HG02852 (cell line): ENCODE results near the gene FOXN3.

Source experiments
- ATAC-seq: cut with Tn5 transposase; IDR thresholded peaks from one replicate; pipeline ENCODE4 v1.9.1; 2021; ENCODE audit warnings: mild to moderate bottlenecking, moderate library complexity; ENCODE audit not compliant: unreplicated experiment

FOXN3 gene

DNA sequence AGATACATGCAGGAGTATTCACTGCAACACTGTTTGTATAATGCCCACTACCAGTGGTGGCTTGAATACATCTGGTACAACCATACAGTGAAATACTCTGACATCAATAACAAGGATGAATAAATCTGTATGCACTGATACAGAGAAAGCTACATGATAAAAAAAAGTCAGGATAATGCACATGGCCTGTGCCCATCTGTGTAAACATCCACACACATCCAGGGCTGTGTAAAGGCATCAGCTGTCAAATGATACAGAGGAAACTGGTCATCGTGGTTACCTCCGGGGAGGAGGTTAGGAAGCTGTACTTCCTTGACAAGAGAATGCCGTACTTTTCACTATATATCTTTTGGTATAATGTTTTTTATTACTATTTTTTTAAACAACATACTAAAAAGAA lies 176.6 kb downstream of the FOXN3 start:
- no peak for ATAC-seq

DNA sequence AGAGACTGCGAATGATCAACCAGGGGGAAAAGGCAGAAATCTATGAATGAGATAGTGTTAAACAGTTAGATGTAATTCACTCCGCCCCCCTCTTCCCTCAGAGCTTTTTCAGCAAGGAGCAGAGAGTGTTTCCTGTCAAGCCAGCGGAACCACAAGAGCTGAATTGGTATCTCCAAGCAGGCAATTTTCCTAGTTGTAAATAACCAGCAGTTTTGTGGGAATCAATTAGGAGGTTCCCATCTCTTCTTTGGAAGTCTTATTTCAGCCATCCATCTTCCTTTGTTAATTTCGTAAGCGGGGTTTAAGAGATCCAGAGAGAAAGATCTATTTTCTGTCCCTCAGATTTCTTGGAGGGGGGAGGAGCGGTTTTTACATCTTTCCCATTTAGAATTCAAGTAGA lies 178.0 kb downstream of the FOXN3 start:
- ATAC-seq: no peak

DNA sequence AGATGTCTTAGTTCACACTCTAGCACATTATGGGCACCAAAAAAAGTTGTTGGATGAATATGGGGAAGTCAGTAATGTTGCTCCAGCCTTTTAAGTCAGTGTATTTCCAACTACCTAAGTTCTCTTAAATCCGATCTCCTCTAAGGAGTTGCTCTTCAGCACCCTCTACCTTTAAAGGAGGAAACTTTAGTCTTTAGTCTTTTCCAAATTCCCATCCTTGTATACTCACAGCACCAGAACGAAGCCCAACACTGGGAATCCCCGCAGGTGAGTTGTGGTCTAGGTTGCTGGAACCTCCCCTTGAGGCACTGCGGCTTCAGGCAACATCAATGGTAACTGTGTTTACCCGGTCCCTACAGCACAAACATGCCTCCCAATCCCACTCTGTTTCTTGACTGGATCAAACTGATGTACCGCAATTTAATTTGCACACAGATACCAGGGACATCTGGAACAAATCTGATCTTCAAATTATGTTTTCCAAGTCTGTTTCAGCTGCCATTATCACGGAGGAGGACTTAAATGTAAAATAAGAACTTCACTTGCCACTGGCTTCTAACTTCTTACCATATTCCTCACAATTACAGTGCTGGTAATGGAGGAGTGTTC lies 179.0 kb downstream of the FOXN3 start:
- ATAC-seq: no peak

DNA sequence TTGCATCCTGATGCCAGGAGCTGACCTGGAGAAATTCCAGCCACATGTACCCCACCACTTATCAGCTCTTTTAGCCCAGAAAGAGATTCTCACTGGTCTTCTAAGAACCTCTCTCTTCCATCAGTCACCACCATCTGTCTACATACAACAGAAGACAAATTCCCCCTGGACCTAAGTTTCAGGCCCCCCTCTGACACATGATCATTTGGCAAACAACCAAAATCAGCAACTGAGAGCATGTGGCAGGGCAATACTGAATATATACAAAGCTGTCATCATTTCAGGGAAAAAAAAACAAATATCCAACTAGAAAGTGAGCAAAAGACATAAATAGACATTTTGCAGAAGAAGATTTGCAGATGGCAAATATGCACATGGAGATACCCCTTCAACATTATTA lies 180.2 kb downstream of the FOXN3 start:
- no peak for ATAC-seq

DNA sequence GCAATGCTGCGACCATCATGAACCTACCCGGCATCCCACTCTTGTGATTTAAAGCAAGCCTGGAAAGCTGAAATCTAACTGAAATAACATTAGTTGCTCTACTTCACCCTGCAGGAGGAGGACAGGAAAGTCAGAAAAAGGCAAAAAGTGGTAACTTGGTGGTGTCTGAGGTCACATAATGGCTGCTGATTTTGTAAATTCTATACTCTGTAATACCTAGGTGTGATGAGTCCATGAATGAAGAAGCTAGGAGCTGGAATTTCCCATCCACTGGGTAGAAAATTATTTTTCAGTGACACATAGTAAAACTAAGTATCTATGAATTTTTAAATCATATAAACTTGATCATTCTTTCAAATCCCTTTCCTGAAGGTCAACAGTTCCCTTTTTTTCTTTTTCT lies 183.8 kb downstream of the FOXN3 start:
- no peak for ATAC-seq

DNA sequence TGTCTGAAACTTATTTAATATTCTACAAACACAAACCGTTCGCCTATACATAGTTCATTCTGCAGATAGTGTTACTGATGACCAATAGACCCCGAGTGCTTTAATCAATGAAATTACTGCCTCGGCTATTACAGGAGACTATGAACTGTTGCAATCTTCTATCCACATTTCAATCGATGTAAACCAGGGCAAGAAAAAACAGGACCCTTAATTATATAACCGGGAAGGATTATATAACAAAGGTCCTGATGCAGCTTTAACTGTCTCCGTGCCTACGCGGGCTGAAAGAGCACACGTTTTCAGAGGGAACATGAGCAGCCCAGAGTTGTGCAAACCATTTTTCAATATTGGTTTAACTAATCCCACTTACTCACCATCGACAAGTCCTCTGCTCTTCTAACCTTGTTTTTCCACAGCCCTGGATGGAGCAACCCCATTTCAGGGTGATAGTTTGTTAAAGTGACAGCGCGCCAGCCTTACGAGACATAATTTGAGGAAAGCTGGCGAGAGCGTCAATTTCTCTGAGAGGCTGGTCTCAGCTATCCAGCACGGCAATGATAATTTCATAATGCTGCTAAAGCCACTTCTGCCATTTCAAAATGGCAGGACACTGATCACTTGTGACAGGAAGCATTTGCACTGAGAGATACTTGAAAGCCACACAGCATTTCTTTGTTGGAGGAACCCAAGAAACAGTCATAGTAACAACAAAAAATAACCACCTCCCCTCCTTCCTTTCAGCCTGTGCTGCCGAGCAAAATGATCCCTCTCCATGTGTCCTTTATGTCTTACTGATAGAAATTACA lies 184.6 kb downstream of the FOXN3 start:
- no peak for ATAC-seq

DNA sequence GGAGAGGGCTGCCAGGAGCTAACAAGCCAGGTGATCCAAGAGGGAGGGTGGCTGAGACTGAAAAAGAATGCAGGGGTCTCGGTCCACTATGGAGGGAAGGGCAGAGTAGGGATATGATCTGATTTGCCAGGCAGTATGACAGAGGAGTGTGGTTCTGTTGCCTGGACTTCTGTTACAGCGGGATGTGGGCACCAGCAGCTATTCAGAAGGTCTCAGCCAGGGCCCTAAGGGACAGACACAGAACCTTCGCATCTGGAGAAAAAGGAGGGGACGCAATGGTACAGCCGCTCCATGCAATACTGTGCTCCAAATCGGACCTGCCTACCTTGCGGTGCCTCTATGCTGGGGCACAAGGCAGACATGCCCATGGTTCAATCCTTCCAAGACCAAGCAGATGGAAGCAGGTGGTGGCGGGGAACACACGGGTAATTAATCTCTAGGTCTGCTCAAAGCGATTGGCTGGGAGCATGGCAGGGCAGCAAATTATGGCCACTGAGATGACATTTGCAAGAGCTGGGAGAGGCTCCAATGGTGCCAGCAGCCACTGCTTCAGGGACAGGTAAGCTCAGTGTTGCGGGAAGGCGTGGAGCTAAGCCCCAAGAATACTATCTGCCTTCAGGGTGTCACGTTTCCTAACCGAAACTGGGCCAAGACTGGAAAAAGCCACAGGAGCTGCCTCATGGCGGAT lies 185.5 kb downstream of the FOXN3 start:
- no peak for ATAC-seq

DNA sequence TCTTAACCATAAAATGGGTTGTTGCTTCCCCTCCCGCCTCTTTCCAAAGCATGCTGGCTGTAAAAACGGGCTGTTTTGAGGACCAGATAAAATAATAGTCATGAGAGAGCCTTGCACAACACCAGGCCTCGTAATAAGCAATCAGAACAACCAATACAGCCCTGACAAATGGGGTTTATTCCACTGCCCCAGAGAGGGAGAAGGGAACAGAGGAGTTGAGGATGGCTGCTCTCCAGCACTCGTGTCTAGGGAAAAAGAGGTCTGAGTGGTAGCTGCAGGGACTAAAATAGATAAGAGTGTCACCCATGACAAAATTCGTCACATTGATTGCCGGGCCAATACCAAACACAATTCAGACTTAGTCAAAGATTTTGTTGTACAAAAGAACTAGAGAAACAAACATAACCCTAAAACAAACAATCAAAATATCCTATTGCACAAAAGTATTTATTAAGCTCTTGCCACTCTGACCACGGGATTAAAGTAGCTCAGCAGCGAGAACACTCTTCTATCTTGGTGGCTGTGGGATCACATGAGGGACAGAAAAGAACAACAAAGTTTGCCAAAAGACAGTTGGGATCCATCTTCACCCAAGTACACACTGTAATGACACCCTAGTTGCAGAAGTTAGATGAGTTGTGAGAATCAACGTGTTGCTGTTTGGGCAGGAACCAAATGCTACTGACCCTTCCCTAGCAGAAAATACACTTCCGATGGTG lies 188.0 kb downstream of the FOXN3 start:
- no peak for ATAC-seq

DNA sequence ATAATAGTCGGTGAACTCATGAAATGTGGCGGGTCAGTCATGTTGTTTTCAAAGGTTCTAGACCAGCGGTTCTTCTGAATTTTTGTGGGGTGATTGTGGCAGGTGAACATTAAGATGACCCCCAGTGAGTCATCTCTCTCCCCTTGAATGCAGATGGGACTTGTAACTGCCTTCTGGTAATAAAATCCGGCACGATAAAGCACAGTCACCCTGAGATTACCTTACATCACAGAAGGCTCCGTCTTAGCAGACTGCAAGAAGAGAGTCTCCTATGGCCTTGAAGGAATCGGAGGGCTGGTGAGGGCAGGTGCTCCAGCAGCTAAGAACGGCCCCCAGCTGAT lies 189.6 kb downstream of the FOXN3 start:
- ATAC-seq: no peak

DNA sequence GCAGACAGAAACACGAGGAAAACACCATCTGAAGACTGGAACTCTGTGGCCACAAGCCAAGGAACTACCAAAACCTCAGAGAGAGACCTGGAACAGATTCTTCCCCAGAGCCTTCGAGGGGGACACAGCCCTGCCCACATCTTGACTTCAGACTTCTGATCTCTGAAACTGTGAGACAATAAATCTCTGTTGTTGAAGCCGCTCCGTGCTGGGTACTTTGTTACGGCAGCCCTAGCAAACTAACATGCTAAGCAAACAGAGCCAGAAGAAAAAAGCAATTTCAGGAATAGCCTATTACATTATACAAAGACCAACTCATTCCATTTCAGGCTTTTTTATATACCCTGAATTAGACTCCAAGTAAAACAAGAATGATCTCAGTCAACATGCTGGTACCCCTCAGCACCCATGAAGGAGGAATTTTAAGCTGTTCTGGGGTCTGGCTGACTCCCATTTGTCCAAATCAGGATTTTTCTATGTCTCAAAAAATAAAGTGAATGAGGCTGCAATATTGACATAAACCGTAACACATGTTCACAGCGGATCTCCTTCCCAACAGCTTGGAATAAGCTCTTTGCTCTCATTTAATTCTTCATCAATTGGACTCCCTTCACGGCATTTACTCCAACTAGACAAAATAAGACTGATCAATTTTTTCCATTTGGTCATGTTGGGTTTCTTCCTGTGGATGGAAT lies 190.1 kb downstream of the FOXN3 start:
- ATAC-seq: no peak

DNA sequence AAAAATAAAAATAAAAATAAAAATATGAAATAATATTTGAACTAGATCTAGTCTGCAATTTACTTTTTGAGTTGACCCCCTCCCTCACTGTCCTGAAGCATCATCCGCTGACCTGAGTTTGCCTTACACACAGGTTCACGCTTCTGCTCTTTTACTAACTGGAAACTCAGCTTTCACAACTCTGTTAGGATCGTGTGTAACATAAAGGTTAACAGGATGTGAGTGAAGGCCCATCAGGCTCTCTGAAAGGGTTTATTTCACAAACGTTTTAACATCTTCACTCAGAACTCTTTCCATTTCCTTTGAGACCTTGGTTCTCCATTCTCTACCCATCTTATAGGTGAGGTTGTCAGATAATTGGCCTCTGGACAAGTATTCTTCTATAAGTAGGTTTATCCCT lies 191.4 kb downstream of the FOXN3 start:
- ATAC-seq: no peak

DNA sequence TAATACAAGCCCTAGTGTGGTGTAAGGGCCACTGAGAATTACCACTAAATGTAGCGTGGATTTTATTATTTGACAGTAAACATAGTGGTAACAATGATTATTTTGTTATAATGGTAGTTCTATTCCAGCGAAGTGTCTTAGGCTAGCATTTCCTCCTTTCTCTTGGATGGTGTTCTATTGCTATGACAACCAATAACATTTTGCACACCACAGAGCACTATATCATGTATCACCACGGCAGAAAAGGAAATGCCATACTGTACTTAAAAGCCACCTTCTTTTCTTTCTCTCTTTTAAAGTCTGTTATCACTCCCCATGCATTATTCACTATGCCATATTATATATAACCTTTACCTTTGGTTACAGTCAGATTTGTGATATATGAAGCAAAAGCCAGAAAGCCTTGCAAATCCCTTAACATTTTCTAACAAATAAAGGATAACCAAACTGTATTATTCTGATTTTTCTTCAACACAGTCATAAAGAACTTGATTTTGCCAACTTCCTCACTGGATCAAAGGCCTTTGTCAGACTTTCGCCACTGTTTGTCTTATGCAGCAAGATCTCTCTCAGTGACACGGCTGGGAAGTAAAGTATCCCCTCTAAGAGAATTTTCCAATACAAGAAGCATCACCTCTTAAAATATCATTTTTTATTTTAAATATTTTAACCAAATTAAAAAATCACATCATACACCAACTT lies 195.8 kb downstream of the FOXN3 start:
- ATAC-seq: no peak

DNA sequence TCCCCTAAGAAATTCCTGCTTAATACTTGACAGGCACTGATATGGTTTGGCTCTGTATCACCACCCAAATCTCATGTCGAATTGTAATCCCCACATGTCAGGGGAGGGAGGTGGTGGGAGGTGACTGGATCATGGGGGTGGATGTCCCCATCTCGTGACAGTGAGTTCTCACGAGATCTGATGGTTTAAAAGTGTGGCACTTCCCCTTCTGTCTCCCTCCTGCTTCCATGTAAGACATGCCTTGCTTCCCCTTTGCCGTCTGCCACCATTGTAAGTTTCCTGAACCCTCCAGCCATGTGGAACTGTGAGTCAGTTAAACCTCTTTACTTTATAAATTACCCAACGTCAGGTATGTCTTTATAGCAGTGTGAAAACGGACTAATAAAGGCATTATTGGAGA lies 198.0 kb downstream of the FOXN3 start:
- no peak for ATAC-seq

DNA sequence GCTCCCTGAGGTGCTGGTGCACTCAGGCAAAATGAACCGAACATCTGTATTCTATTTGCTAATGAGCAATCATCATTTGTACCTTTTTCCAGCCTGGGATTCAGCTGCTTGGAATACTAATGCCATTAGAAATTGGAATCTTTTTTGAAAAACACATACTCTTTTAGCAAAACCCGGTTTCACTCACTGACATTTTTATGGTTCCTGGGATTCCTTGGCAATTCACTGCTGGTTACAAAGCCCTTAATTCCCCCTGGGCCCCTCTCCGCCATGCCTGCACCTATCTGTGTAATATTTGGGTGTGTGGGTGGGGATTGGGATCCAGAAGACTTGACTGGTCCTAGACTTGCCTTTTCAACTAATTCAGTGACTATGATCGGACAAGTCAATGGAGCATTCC lies 199.1 kb downstream of the FOXN3 start:
- no peak for ATAC-seq

DNA sequence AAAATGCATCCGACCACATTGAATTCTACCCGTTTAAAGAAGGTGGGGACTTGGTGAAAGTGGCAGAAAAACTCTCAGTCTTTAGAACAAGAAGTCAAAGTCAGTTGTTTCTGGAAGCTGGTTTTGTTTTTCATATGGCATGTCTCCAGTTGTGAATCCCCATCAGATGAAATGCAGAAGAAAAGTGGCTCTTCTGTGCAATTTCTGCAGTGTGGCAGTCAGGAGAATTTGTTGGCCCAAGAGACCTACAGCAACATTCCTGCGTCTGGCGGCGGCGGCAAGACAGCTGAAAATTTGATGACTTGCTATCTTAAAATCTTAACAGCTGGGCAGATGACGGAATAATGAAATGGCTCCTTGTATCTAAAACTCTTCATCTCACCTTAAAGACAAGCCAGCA lies 201.5 kb downstream of the FOXN3 start:
- ATAC-seq: no peak

DNA sequence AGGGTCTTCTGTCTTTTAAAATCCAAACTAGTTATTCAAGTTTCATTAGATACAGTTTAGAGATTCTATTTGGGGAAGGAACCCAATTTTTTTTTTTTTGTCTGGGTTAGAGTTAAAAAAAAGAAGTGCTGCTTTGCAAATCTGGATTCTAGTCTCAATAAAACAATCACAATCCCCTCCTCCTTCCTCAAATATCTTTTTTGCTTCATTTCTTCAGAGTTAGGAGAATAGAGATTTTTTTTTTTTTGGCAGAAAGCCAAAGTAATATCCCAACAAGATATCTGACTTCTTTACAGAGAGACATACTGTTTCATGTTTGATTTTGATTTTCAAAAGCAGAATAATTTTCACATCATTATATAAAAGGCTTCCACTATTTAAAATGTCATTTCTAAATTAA lies 201.9 kb downstream of the FOXN3 start:
- ATAC-seq: no peak

DNA sequence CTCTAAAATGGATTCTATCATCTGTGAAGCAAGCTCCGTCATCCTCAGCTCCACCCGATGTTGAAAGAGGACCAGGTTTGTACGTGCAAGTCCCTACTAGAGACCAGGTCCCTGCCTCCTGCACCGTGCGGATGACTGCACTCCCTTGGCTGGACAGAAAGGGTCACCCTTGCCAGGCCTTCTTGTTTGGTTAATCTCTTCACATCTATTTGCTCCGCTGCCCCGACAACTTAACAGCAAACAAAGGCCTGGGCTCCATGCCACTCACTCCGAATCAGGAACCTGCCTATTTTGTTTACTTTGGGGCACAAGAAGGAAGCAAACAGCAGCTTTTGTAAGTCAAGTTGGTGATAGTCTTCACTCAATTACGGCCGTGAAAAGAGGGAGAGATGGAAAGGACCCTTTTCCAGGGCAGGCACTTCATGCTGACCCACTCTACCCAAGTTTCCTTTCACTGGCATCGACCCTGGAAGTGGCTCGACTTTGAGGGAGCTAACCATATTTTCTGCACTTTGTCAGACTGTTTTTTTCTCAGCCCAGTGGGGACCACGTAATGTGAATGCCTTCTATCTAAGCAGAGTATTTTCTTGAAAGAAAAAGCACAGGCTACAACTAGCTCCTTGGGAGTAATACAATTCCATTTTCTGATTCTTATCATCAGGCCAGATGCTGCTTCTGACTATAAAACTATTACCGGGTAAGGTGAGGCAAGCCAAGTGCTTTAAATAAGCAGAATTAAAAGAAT lies 202.6 kb downstream of the FOXN3 start:
- ATAC-seq: no peak

DNA sequence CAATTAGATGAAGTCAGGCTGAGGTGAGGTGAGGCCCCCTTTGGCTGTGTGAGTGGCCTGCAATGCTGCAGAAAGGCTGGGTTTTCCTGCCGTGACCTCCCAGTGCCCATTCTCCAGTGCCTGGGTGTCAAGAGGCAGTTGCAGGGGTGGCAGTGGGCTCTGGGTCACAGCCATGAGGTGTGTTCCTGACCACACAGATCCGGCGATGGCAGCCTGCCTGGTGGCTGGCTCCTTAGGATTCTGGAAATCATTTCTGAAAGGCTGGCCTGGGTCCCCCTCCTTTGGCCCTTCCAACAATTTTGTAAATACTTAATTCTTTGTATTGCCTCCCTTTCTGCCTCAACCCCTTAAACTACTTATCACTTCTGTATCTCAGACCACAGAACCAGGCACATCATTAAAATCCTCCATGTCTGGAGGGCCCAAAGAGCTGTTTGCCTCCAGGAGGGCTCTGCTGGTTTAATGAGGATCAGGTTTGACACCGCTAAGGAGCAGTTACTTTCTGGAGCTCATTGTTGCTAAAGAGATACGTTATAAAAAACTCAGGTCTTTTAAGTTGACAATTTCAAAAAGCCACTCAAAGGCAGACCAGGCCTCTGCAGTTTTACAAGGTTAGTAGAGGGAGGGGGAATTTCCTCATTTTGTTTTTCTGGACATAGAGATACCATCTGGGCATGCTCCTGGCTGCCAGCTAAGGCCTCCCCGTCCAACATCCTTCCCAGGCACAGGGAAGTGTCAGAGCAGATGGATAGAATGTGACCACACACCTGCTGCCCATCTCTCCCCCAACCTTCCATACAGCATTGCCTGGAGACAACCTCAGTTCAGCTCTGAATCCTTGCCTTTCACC lies 204.4 kb downstream of the FOXN3 start:
- no peak for ATAC-seq

DNA sequence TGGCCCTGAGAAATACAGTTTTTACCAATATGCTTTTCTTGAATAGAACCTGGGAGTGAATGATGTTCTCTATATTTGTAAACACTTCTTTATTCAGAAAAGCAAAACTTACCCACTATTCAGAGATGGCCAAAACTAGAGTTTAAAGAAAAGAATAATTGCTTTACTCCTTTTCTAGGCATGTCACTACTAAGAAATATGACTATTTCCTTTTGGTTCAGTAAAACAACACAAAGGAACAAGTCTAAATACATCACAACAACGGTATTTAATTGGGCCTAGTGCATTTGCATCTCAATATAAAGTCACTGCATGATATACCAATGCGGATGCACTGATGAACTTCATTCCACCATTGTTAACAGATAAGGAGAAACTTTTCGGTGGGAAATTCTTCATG lies 207.5 kb downstream of the FOXN3 start:
- ATAC-seq: no peak
